Measurements from ENCODE around the gene TMEM175.
"Not testable (repeated sequence)": the region's sequence is repeated elsewhere in the genome, so short reads cannot be mapped to it uniquely, and the experiment has no call there.

Gene TMEM175

DNA sequence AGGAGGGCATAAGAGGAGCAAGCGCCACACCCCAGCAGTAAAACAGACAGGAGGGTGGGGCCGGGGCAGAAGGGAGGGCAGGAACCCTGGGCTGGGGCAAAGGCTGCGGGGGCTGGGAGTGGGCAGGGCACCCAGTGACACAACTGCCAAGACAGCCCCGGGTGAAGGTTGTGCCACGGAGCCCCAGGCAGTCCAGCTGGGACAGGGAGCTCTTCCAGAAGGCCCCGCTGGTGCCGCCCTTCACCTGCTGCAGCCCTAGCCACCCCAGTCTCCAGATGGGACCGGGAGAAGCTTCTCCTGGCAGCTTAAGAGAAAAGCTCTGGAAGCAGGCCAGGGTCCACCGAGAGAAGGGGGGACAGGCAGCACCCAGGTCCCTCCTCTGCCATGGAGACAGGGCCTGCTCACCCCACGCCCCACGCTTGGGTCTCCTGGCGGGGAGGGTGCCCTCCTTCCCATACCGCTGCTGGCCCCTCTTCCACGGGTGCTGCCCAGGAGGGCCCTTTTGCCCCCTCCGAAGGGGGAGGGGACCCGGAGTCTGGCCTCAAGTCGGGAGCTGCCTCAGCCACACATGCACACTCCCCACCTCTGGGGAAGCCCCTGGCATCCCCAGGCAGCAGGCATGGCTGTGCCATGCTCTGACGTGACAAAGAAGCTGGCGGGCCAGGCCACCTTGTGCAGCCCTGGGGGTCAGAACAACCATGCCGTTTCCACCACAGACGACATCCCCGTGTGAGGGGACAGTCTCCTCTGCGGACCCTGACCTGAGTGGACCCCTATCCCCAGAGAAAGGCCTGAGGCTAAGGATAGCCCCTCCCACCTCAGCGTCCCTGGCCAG lies 39.6 kb downstream of the TMEM175 start:
- no peak for DNase-seq (ENCODE audit: low read depth)

DNA sequence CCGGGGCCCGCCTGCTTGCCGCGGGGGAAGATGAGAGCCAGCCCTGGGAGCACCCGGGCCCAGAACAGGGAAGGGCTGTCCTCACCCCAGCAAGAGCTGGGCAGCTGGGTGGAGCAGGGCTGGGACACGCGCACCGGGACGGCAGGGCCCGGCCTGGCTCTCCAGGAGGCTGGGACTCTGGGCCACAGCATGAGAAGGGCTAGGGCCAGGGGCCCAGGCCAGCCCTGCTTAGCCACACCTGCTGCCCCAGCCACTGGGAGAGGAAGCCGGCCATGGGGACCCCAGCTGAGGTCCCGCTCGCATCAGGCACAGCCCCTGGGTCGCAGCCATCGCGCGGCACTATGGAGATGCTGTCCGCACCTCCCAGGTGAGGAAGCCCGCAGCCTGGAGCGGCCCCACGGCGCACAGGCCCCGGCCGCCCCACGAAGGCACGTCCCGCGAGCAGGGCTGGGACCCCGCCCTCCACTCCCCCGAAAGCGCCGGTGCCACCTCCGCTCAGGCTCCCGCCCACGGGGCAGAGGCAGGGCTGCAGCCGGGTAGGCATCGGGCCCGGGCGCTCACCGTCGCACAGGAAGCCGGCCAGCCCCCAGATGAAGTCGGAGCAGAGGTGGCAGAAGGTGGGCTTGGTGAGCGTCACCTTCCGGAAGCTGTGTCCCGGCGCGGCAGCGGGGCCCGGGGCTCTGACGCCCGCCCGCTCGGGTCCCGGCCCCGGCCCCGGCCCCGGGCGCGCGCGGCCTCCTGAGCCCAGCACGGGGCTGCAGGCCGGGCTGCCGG lies 40.6 kb downstream of the TMEM175 start:
- no peak for DNase-seq (ENCODE audit: low read depth)

DNA sequence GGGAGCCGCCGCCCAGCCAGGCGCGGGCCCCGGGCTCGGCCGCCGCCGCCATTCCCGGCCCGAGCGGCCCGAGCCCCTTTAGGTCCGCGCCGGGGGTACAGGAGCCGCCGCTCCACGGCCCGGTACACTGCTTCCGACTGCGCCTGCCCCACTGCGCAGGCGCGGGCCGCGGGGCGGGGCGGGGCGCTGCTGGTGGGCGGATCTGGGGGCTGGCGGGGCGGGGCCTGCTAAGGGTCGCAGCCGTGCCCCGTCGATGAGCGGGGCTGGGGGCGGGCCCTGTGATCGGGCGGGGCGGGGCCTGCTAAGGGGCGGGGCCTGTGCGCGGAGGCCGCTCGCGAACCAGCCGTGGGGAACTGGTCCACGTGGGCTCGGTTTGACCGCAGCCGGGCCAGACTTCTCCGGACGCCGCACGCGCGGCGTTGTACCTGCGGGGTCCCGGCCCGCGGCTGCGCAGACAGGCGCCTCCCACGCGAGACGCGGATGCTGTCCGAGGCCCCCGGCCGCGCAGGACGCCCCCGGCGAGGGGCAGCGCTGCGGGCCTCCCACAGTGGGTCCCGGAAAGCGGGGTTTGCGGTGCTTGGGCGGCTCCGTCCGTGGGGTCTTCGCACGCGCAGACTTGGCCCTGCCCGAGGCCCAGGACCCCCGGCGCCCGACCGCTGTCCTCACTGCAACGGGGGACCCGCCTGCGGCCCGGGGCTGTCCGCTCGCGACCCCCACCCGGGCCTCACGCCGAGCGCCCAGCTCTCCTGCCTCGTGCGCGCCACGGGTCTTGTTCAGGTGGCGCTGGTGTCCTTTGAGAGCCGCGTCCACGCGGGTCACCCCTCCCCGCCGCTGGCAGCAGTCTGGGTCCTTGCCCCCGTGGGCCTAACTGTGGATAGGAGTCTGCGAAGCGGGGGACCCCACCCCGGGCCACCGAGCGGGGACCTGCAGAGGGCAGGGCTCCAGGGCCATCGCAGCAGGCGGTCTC lies 41.5 kb downstream of the TMEM175 start, which contains the start of gene DGKQ:
DGKQ (minus strand) TSS at position 139 of the 967 bp plus-strand sequence; CDS start at position 52, 87 bp downstream.
- DNase-seq (ENCODE audit: low read depth): peak; percentile 61

DNA sequence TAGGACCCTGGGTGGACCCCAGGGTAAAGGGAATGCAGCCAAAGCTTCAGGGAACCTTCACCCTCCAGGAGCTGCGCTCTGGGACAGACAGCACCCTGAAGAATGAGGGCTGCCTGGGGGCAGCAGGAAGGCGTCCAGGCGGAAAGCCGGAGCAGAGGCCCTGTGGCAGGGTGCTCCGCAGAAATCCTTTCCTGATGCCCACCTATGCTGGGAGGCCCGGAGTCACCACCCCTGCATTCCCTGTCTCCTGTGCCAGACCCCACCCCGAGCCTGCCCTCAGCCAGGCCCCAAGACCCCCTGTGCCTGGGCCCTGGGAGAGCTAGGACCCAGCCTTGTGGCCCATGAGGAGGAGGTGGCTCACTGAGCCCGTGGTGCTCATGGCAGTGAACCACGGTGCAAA lies 42.4 kb downstream of the TMEM175 start:
- no peak for DNase-seq (ENCODE audit: low read depth)

DNA sequence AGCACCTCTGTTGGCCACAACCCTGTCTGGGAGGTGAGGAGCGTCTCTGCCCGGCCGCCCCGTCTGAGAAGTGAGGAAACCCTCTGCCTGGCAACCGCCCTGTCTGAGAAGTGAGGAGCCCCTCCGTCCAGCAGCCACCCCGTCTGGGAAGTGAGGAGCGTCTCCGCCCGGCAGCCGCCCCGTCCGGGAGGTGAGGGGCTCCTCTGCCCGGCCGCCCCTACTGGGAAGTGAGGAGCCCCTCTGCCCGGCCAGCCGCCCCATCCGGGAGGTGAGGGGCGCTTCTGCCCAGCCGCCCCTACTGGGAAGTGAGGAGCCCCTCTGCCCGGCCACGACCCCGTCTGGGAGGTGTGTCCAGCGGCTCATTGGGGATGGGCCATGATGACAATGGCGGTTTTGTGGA lies 43.8 kb downstream of the TMEM175 start:
- DNase-seq (ENCODE audit: low read depth): not testable (repeated sequence)

DNA sequence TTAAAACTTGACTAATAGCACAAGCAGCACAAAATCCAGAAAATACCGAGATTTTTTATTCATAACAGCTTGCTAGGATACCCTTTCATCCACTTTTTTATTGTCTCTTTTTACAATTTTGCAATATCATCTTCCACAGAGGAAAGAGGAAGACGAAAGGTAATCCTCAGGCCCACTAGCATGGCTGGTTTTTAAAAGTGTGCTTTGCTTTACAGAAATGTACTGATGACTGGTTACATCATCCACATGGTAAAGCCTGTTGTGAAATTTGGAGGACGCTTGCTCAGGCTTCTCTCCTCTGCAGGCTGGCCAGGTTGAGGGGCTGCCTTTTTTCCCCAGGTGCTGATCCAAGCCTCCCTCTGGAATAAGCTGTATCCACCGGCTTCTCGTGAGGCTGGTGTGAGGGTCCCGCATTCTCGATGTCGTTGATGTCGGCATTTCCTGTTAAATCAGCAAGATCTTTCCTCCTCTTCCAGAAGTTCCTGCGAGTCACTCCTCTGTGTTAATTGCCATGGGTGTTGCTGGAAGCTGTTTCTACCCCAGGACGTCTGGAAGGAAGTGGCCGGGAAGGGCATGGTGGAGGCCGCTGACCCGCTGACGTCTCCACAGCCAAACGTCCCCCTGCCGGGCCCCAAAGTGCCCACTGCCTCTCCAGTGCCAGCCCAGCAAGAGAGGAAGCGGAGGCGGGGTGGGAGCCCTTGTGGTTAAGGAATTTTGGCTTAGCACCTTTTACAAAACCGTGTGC lies 46.9 kb downstream of the TMEM175 start:
- no peak for DNase-seq (ENCODE audit: low read depth)

DNA sequence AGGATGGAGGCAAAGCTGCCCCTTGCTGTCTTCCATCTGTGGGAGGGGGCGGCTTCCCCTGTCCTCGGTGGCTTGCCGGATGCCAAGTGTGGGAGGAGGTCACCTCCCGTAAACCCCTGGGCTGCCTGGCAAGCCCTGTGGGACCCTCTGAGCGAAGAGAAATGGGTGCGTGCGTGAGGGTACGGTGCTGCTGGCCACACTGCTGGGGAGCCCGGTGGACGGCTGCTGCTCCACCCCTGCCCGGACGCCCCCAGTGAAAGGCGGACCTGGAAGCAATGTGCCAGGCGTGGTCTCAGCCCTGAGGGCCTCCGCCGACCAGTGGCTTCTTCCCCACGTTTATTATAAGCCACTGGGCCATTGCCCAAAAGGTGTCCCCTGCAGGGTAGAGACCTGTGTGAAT lies 50.0 kb downstream of the TMEM175 start:
- DNase-seq (ENCODE audit: low read depth): no peak

DNA sequence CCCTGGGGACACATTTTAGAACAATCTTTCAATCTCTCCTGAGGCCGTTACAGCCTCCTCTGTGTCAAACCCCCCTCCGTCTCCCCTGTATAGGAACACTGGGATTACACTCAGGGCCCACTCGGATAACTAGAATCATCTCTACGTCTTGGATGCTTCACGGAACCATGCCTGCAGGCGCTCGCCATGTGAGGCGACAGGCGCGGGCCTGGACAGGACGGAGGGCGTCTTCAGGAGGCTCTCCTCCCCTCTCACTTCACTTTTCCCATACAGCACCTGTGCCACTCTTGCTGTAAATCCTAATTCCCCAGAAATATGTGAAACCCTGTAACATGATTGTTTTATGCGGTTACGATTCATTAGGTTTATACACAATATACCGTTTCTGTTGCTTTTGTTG lies 50.6 kb downstream of the TMEM175 start:
- DNase-seq (ENCODE audit: low read depth): no peak

DNA sequence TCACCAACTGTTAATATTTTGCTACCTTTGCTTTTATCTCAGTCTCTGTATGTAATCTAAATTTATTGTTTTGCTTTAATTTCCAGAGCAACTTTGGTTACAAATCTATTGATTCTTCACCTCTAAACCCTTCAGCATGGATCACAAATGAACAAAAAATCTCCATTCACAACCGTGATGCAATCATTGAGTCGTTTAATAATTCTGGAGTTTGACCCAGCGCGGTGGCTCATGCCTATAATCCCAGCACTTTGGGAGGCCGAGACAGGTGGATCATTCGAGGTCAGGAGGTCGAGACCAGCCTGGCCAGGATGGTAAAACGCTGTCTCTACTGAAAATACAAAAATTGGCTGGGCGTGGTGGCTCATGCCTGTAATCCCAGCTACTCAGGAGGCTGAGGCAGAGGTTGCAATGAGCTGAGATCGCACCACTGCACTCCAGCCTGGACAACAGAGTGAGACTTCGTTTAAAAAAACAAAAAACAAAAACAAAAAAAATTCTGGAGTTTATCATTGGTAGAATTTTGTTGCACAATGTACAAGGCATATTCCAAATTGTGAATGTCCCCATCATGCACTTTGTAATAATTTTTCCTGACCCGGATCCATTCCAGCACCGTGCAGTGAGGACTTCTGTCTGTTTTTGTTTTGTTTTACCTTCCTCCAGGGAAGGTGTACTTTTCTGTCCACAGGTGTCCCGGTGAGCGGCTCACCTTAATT lies 52.2 kb downstream of the TMEM175 start:
- no peak for DNase-seq (ENCODE audit: low read depth)

DNA sequence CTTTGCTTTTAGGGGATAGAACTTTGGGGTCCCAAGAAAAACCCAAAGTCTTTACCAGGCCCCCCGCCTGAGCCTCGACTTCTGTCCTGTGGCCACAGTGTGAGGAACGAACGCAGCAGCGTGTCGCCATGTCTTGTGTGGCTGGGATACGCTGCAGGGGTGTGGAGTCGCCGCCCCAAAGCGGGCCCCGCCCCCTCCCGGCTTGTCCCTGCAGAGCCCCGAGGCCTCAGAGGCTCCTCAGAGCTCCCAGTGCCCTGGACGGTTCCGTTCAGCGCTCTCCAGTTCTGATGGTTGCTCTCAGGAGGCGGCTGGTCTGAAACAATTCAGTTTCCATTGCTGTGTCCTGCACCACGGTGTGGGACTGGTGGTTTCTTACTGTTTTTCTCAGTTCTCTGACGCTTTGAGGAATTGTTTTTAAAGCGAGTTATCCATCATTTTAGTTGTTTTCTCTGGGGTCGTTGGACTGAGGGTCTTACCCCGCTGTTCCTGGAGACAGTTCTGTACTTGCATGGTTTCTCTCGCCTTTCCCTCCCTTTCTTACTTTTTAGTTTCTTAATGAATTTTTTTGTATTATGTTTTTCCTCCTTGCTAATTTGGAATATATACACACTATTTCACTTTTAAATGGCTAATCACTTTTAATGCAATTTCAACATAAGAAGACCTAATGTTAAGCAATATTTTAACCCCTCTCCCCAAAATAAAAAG lies 53.0 kb downstream of the TMEM175 start:
- DNase-seq (ENCODE audit: low read depth): no peak

DNA sequence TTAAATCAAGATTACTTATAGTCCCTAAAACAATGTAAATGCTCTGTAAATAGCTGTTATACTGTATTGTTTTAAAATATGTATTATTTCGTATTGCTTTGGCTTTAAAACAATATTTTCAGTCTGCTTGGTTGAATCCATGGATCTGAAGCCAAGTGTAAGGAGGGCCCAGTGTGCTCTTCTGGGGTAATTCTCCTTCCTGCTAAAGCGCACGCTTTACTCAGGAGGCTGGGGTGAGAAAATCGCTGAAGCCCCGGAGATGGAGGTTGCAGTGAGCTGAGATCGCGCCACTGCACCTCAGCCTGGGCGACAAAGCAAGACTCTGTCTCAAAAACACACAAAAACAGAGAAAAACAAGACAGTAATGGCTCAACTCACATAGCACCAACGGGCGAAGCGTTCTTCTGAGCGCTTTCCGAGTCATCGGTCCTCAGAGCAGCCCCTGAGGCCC lies 54.2 kb downstream of the TMEM175 start:
- DNase-seq (ENCODE audit: low read depth): no peak

DNA sequence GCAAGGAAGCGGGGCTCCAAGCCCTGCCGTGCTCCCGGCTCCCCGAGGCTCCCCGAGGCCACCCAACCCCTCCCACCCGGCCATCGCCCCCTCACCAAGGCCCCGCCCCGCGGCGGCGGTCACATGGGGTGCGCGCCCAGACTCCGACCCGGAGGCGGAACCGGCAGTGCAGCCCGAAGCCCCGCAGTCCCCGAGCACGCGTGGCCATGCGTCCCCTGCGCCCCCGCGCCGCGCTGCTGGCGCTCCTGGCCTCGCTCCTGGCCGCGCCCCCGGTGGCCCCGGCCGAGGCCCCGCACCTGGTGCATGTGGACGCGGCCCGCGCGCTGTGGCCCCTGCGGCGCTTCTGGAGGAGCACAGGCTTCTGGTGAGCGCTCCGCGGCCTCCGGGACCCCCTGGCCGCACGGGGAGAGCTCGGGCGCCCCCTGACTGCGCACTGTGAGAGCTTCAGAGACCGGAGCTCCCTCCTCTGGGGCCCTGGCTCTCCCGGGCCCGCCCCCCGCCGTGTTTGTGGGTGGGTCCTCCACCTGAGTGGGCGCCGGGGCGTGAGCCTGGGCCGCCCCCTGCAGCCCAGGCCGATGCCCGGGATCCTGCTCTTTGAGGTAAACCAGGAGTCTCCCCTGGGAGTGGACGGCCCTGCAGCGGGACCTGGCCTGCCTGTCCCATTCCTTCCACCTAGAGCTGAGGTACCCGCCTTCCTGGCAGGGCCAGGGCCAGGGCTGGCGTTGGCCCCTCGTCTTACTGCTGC lies 54.8 kb downstream of the TMEM175 start, which contains the start of gene IDUA:
IDUA (plus strand) TSS at position 166 of the 745 bp plus-strand sequence; CDS start at position 207, 41 bp downstream.
- DNase-seq (ENCODE audit: low read depth): no peak

DNA sequence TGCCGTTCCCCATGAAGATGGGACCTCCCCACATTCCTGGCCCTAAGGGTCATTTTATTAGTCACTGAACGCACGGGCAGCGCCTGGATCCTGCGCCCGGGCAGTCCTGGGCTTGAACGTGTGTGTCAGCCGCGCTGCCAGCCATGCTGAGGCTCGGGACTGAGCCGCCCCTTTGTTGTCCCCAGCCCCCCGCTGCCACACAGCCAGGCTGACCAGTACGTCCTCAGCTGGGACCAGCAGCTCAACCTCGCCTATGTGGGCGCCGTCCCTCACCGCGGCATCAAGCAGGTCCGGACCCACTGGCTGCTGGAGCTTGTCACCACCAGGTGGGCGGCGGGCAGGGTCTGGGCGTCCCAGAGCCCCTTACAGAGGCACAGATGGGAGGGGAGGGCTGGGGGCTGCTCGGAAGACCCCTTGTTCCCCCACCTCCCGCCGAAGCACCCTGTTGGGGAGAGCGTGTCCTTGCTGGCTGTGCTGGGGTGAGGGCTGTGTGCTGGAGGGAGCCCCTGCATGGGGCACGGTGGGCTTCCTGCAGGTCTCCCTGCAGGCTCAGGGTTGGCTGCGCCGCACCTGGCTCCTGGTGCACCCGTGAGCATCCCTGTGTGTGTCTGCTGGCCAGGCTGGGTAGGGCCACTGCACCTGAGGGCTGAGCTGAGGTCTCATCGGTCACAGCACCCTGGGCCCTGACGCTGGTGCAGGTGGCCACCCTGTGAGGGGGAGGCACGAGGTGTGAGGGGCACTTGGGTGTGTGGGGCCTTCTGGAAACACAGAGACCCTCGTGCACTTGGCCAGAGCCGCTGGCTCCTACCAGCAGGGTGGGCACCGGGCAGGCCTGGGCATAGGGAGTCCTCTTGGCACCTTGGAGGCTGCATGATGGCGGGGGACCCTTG lies 55.6 kb downstream of the TMEM175 start:
- DNase-seq (ENCODE audit: low read depth): no peak

DNA sequence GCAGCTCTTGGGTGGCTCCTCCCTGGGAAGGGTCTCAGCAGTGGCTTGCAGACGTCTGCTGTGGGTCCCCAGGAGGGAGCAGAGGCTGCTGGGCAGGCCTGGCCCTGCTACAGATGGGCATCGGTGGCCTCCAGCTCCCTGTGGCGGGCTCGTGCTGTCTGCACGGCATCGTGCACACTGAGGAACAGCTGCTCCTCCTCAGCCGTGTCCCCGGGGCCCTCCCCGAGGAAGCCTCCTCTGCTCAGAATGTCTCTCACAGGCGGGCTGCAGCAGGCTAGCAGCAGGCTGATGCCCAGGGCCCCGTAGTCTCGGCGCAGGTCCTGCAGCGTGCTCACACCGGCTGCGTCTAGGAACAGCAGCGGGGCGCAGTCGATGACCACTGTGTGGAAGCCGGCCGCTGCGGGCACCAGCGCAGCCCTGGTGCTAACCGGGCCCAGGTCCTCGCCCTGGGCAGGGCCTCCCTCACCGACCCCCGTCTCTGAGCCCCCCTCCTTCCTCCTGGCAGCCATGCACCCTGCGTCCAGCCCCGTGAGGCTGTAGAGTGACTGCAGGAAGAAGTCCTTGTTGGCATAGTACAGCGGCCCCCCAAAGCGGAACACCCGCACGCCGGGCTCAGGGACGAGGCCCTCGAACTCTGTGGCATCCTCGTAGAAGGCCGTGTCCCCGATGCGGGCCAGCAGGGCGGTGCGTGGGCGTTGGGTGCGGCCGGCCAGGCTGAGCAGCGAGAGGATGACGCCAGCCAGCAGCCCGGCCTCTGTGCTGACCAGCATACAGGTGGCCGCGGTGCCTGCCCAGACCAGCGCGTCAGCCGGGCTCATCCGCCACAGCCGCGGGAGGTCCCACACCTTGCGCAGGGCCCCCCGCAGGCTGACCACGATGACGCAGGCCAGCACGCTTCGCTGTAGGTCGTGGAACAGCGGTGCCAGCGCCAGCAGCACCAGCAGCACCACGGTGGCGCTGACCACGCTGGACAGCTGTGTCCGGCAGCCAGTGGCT lies 56.8 kb downstream of the TMEM175 start:
- no peak for DNase-seq (ENCODE audit: low read depth)

DNA sequence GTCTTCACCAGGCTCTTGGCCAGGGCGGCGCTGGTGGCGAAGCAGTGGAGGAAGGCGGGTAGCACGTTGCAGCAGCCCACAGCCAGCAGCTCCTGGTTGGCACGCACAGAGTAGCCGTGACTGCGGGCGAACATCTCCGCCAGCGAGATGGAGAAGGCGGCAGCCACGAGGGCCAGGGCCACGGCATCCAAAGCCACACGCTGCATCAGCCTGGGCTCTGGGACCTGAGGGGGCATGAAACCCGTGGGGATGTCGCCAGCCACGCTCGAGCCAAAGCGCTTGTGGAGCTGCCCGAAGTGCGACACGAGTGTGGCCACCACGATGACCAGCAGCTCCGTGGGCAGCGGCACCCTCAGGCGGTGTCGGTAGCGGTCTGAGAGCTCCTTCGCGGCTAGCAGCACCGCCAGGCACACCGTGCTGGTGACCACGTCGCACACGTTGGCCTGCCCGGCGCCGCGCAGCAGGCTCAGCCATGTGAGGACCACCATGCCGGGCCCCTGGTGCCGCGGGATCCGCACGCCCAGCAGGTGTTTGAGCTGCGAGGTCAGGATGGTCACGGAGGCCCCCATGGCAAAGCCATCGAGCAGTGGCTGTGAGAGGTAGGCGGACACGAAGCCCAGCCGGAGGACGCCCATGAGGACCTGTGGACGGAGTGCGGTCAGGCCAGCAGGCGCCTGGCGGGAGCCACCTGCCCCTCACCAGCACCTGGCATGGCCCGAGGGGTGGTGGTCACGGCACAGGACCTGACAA lies 57.6 kb downstream of the TMEM175 start:
- DNase-seq (ENCODE audit: low read depth): no peak

Measured in stromal cell of bone marrow (primary cell).